Adrenal gland (tissue), 12 donors: ENCODE data around the gene STX8. TPM values are rescaled to one million over a fixed set of nuclear protein-coding genes. Genes with fewer than 3 reads are reported as not detected.
A peak's percentile ranks its signal among the peaks of the same experiment; 100 is the strongest.
"Not testable (repeated sequence)": the region's sequence is repeated elsewhere in the genome, so short reads cannot be mapped to it uniquely, and the experiment has no call there.

ENCODE experiments used
- DNase-seq, 7 donors: peaks; one replicate each; pipeline ENCODE4 v3.0.0-alpha.2; 2019 to 2020
- H3K27ac ChIP-seq, 5 donors: fragments of 200-600 bp; sonication (generic) in 4 of 5; 1 replicate in 3 of 5; 2 replicates in 2 of 5; pipeline versions ENCODE4 v1.5.1 to v1.8.0; 2016 to 2020; ENCODE audit warnings: mild to moderate bottlenecking in 1 of 5
- H3K27me3 ChIP-seq: fragments of 200-600 bp; 2 replicates; pipeline ENCODE4 v1.8.0; 2021
- H3K36me3 ChIP-seq, 2 donors: fragments of 200-600 bp; replicated peaks in 1 of 2; 1 replicate in 1 of 2; 2 replicates in 1 of 2; pipeline versions ENCODE4 v1.5.1 to v1.8.0; 2018 to 2022
- H3K4me1 ChIP-seq, 2 donors: fragments of 200-600 bp; replicated peaks in 1 of 2; 1 replicate in 1 of 2; 2 replicates in 1 of 2; pipeline versions ENCODE4 v1.5.1 to v1.8.0; 2018 to 2021
- H3K4me3 ChIP-seq, 4 donors: fragments of 200-600 bp; sonication (generic) in 3 of 4; one replicate each; pipeline ENCODE4 v1.5.1; 2016 to 2018
- H3K9me3 ChIP-seq, 3 donors: fragments of 200-600 bp; sonication (generic) in 1 of 3; replicated peaks in 1 of 3; 1 replicate in 2 of 3; 2 replicates in 1 of 3; pipeline versions ENCODE4 v1.5.1 to v1.8.0; 2016 to 2021
- POLR2A ChIP-seq, 2 donors: fragments of 450-650 bp; IDR thresholded peaks; one replicate each; pipeline ENCODE4 v1.6.1; 2017; ENCODE audit warnings: antibody characterized with exemption in 2 of 2, mild to moderate bottlenecking in 2 of 2, moderate library complexity in 1 of 2
- WGBS, 4 donors: extraction: QIAGEN DNeasy Blood & Tissue Kit in 2 of 4; methylation state at CpG; one replicate each; pipeline versions ENCODE4 v1.1.5 to v1.1.7; 2013 to 2017; 5-methylcytosine and 5-hydroxymethylcytosine counted together
- intact Hi-C, 2 donors: fragments of 100-400 bp; cut with DNase I; formaldehyde crosslinking; loops; one replicate each; pipeline versions ENCODE4 v1.14.1 to v1.15.0; 2022 to 2023
- polyA plus RNA-seq, 3 donors: library from polyadenylated mRNA; stranded (reverse); fragments of 200-250 nt in 2 of 3; fragments of 350-450 nt in 1 of 3; fragmentation: Illumina TruSeq in 1 of 3; extraction: RNeasy Lipid Tissue Mini Kit (QIAGEN cat#74804) in 1 of 3; gene quantifications; one replicate each; pipeline ENCODE4 v1.2.3, GENCODE V29; 2013 to 2014
- total RNA-seq, 9 donors: library from RNA; depleted of rRNA in 4 of 9; stranded (reverse); fragments of >200 nt in 4 of 9; fragments of 120-200 nt in 1 of 9; fragmentation: NEBNext Ultra II Directional in 1 of 9; extraction: Animal tissue kit (Norgen Biotek cat#: 25700) in 1 of 9; gene quantifications; one replicate each; pipeline versions ENCODE4 v1.1.0 to v1.2.4, GENCODE V29; 2013 to 2023
- TF ChIP-seq, protein P1 (sequence below), 6 experiments: fragments of 450-650 bp in 4 of 6; fragments of 200-600 bp in 2 of 6; sonication (generic) in 1 of 6; IDR thresholded peaks; 1 replicate in 5 of 6; 2 replicates in 1 of 6; pipeline versions ENCODE4 v1.5.1 to v1.8.0; 2016 to 2021; ENCODE audit warnings: antibody characterized with exemption in 6 of 6, mild to moderate bottlenecking in 2 of 6, moderate library complexity in 1 of 6
- donor health status: healthy with polysubstance abuse.
- donor health status: Bipolar disorder and iron deficiency.
- donor health status: DM: yes; HTN: yes; CAD: no.
- donor health status: DM: no; HTN: no; CAD: no.
- donor health status: DM: no; HTN: no; CAD: no.
- donor health status: DM: yes; HTN: yes; CAD: no.

Gene STX8
- total and polyA plus RNA-seq, 12 donors, result 21.9 to 94.1 (median 72.3) TPM

DNA sequence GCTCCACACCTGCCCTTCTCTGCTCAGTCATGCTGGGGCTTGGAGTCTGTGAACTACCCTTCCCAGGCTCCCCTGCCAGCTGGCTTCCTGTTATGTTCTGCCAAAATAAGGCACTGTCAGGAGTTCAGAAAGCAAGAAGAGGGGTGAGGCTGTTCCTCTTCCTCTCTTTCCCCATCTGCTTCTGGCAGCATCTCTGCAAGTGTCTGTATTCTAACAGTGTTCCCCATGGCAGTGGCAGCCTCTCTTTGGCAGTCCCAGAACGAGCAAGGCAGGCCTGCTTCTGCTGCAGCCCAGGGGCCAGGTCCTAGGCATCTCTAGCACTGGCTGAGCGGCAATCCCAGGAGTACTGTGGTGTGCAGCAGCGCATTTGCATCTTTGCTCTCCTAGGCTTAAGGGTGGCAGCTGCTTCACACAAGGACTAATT lies 219.1 kb downstream of the STX8 start:
- no peaks in the 10 kb centered on the region for H3K9me3 ChIP-seq
- H3K36me3 ChIP-seq, result no peaks in the 10 kb centered on the region
- intact Hi-C loops, result no loop called here
- 75 to 88% (median 85%) methylated on average over 3 of the region's 3 CpGs for WGBS, 4 donors
- no peak overlapping the region for H3K27ac ChIP-seq
- TF ChIP-seq, protein P1, sequence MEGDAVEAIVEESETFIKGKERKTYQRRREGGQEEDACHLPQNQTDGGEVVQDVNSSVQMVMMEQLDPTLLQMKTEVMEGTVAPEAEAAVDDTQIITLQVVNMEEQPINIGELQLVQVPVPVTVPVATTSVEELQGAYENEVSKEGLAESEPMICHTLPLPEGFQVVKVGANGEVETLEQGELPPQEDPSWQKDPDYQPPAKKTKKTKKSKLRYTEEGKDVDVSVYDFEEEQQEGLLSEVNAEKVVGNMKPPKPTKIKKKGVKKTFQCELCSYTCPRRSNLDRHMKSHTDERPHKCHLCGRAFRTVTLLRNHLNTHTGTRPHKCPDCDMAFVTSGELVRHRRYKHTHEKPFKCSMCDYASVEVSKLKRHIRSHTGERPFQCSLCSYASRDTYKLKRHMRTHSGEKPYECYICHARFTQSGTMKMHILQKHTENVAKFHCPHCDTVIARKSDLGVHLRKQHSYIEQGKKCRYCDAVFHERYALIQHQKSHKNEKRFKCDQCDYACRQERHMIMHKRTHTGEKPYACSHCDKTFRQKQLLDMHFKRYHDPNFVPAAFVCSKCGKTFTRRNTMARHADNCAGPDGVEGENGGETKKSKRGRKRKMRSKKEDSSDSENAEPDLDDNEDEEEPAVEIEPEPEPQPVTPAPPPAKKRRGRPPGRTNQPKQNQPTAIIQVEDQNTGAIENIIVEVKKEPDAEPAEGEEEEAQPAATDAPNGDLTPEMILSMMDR (IDR thresholded peaks at IDR 0.05), result no peak
- TF ChIP-seq POLR2A (IDR thresholded peaks at IDR 0.05), result no peak
- DNase-seq, result peak in 1 of 7 donors; percentile 52
- H3K4me1 ChIP-seq, result peaks cover 6% of the 10 kb centered on the region in 2 donors
- H3K27me3 ChIP-seq, result no peaks in the 10 kb centered on the region
- H3K4me3 ChIP-seq, result no peak overlapping the region

DNA sequence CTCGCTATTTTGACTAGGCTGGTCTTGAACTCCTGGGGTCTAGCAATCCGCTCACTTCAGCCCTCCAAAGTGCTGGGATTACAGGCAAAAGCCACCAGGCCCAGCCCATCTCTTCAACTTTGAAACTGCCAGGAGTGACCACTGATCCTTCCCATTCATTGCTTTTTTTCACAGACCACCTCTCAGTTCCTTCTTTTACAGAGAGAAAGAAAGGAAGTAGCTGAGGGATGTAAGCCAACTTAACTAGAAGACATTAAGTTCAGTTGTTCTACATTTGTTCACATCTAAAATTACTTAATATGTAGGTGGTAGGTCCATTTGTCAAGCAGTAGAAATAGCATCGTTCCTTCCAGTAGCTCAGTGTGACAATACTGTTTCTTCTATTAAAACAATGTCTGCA lies 219.8 kb downstream of the STX8 start:
- no peak overlapping the region for H3K27ac ChIP-seq
- no peaks in the 10 kb centered on the region for H3K27me3 ChIP-seq
- intact Hi-C loops, result no loop called here
- no peak for TF ChIP-seq POLR2A (IDR thresholded peaks at IDR 0.05)
- TF ChIP-seq, protein P1 (IDR thresholded peaks at IDR 0.05), result no peak
- no peak for DNase-seq
- H3K9me3 ChIP-seq, result no peaks in the 10 kb centered on the region
- peaks cover 1 to 3% of the 10 kb centered on the region in 2 donors for H3K4me1 ChIP-seq
- H3K36me3 ChIP-seq, result no peaks in the 10 kb centered on the region
- WGBS, 4 donors, result 82 to 86% (median 84%) methylated on average over 3 of the region's 3 CpGs
- H3K4me3 ChIP-seq, result no peak overlapping the region

DNA sequence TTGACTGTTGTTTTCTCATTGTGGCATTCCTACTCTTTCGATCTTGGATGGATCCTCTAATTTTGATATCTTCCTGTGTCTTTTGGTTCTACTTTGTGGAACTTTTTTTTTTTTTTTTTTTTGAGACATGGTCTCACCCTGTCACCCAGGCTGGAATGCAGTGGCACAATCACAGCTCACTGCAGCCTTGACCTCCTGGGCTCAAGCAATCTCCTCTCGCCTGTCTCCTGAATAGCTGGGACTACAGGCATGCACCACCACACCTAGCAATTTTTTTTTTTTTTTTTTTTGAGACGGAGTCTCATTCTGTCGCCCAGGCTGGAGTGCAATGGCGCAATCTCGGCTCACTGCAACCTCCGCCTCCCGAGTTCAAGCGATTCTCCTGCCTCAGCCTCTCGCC lies 220.4 kb downstream of the STX8 start:
- H3K4me3 ChIP-seq, H3K27ac ChIP-seq, H3K4me1 ChIP-seq, H3K9me3 ChIP-seq, H3K36me3 ChIP-seq, intact Hi-C loops, H3K27me3 ChIP-seq: not testable (repeated sequence)
- peak in 1 of 7 donors; percentile 27 for DNase-seq
- WGBS, 4 donors, result 85 to 88% (median 87%) methylated on average over 9 to 10 of the region's 10 CpGs

DNA sequence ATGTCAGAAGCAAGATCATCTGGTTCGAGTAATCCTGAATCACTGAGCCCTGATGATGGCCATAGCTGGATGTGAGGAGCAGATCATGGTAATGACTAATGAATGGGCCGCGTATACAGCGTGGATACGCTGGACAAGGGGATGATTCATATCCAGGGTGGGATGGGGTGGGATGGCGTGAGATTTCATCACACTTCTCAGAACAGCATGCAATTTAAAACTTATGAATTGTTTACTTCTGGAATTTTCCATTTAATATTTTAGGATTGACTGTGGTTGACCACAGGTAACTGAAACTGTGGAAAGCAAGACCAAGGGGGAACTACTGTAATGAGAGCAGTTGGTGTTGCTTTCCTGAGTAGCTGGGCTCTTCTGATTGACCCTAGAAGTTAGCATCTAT lies 225.5 kb downstream of the STX8 start:
- no peak overlapping the region for H3K27ac ChIP-seq
- no peak overlapping the region for H3K4me3 ChIP-seq
- H3K4me1 ChIP-seq, result peaks cover 0 to 5% of the 10 kb centered on the region in 2 donors
- intact Hi-C loops, result no loop called here
- 74 to 91% (median 77%) methylated on average over 5 to 6 of the region's 6 CpGs for WGBS, 4 donors
- TF ChIP-seq, protein P1 (IDR thresholded peaks at IDR 0.05), result no peak
- TF ChIP-seq POLR2A (IDR thresholded peaks at IDR 0.05), result no peak
- no peaks in the 10 kb centered on the region for H3K36me3 ChIP-seq
- DNase-seq, result peak in 3 of 7 donors; percentile 27 to 38 (median 37)
- no peaks in the 10 kb centered on the region for H3K27me3 ChIP-seq
- H3K9me3 ChIP-seq, result no peaks in the 10 kb centered on the region

DNA sequence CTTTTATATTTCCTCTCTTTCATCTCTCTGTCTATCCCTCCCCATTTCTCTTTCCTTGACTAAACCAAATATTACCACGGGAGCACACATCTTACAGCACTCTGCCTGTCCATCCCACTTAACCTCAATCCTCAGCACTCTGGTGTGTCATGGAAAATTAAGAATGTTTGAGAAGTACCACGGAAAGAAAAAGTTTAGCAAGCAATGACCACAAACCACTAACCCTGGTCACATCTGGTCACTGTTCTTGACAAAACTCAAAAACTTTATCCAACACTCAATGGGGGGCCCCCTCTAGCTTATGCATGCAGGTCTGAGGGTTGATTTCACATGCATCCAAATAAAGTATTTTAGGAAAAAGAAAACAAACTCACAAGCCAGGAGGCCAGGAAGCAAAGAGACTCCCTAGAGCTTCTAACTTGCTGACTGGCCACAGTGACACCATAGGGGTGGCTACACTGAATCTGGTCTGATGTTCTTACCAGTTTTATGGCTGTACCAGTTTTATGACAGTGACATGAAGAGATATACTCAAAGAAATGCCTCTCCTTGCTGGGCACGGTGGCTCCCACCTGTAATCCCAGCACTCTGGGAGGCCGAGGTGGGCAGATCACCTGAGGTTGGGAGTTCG lies 229.2 kb downstream of the STX8 start:
- no peak for DNase-seq
- H3K9me3 ChIP-seq, result no peaks in the 10 kb centered on the region
- intact Hi-C loops, result no loop called here
- no peak for TF ChIP-seq POLR2A (IDR thresholded peaks at IDR 0.05)
- TF ChIP-seq, protein P1 (IDR thresholded peaks at IDR 0.05), result no peak
- no peak overlapping the region for H3K27ac ChIP-seq
- peaks cover 0 to 5% of the 10 kb centered on the region in 2 donors for H3K4me1 ChIP-seq
- H3K4me3 ChIP-seq, result no peak overlapping the region
- no peaks in the 10 kb centered on the region for H3K36me3 ChIP-seq
- 81 to 94% (median 84%) methylated on average over 5 of the region's 5 CpGs for WGBS, 4 donors
- H3K27me3 ChIP-seq, result no peaks in the 10 kb centered on the region
